K562 (cell line): ENCODE data around the gene MRPL38. TPM values are rescaled to one million over a fixed set of nuclear protein-coding genes. Genes with fewer than 3 reads are reported as not detected.

Experiments used
- ASH1L ChIP-seq: fragments of 450-650 bp; IDR thresholded peaks from 2 replicates; pipeline ENCODE4 v1.6.1; 2018; ENCODE audit warnings: borderline replicate concordance, mild to moderate bottlenecking, low read depth; ENCODE audit not compliant: partially characterized antibody
- CBX5 ChIP-seq: IDR thresholded peaks from 2 replicates; pipeline ENCODE4 v1.6.1; 2014; ENCODE audit warnings: low read depth, borderline replicate concordance
- CREB5 ChIP-seq: fragments of 250-450 bp; sonication (Bioruptor Pico); IDR thresholded peaks from 2 replicates; pipeline ENCODE4 v1.5.0; 2020; ENCODE audit warnings: mild to moderate bottlenecking
- ETS2 ChIP-seq: IDR thresholded peaks from 2 replicates; pipeline ENCODE4 v1.6.1; 2016; ENCODE audit warnings: borderline replicate concordance, missing genetic modification characterization, mild to moderate bottlenecking, moderate library complexity, missing compliant biosample characterization; ENCODE audit not compliant: poor library complexity, severe bottlenecking
- FOXK2 ChIP-seq, 2 experiments: fragments of 450-650 bp; IDR thresholded peaks in 1 of 2; conservative IDR thresholded peaks in 1 of 2; 2 replicates each; pipeline ENCODE4 v1.6.1; 2016; ENCODE audit warnings: low read depth in 2 of 2, mild to moderate bottlenecking in 1 of 2
- GTF2E2 ChIP-seq: fragments of 200-800 bp; sonication (Bioruptor generic); IDR thresholded peaks from 2 replicates; pipeline ENCODE4 v1.6.1; 2016; ENCODE audit warnings: missing genetic modification characterization, missing compliant biosample characterization
- JUN ChIP-seq, 2 experiments: sonication (generic) in 1 of 2; formaldehyde crosslinking in 1 of 2; IDR thresholded peaks; 2 replicates each; pipeline versions ENCODE4 v1.6.1 to v1.8.0; 2012 to 2022; ENCODE audit warnings: borderline replicate concordance in 2 of 2, mild to moderate bottlenecking in 2 of 2, improper control_type of control experiment in 1 of 2, low read depth in 1 of 2, low read length in 1 of 2, missing genetic modification reagents in 1 of 2
- JUNB ChIP-seq: fragments of 450-650 bp; formaldehyde crosslinking; conservative IDR thresholded peaks from 2 replicates; pipeline ENCODE4 v1.4.0; 2020; ENCODE audit warnings: mild to moderate bottlenecking
- PHB2 ChIP-seq: fragments of 450-650 bp; IDR thresholded peaks from 2 replicates; pipeline ENCODE4 v1.6.1; 2017; ENCODE audit warnings: low read depth
- POLR2AphosphoS5 ChIP-seq: IDR thresholded peaks from 2 replicates; pipeline ENCODE4 v1.6.1; 2011; ENCODE audit warnings: mild to moderate bottlenecking, low read depth, low read length, moderate library complexity; ENCODE audit not compliant: control insufficient read depth, insufficient read depth
- SMARCE1 ChIP-seq: fragments of 450-650 bp; IDR thresholded peaks from 2 replicates; pipeline ENCODE4 v1.7.1; 2016; ENCODE audit warnings: mild to moderate bottlenecking
- SREBF2 ChIP-seq: sonication (generic); formaldehyde crosslinking; IDR thresholded peaks from 2 replicates; pipeline ENCODE4 v1.4.0; 2020; ENCODE audit warnings: mild to moderate bottlenecking, missing genetic modification reagents
- ZEB2 ChIP-seq: fragments of 450-650 bp; IDR thresholded peaks from 2 replicates; pipeline ENCODE4 v1.6.1; 2016
- ZKSCAN1 ChIP-seq: fragments of 150-350 bp; IDR thresholded peaks from 2 replicates; pipeline ENCODE4 v1.6.1; 2016; ENCODE audit warnings: low read depth, low read length
- ZNF124 ChIP-seq: sonication (generic); formaldehyde crosslinking; IDR thresholded peaks from 2 replicates; pipeline ENCODE4 v1.8.1; 2022; ENCODE audit warnings: missing genetic modification reagents
- ZNF263 ChIP-seq: sonication (generic); formaldehyde crosslinking; IDR thresholded peaks from 2 replicates; pipeline ENCODE4 v1.8.0; 2022; ENCODE audit warnings: mild to moderate bottlenecking, missing genetic modification reagents, borderline replicate concordance
- ZNF589 ChIP-seq: fragments of 200-800 bp; sonication (Bioruptor generic); IDR thresholded peaks from 2 replicates; pipeline ENCODE4 v1.6.1; 2016; ENCODE audit warnings: low read depth, missing genetic modification characterization, missing compliant biosample characterization
- ZNF717 ChIP-seq: fragments of 250-450 bp; sonication (Bioruptor Pico); IDR thresholded peaks from 2 replicates; pipeline ENCODE4 v1.5.0; 2021
- polyA plus RNA-seq, 8 experiments: library from polyadenylated mRNA; depleted of rRNA in 4 of 8; stranded (reverse) in 5 of 8; unstranded in 3 of 8; fragments of >200 nt; fragmentation: Nextera tagmentation in 2 of 8; fragmentation: Illumina TruSeq in 1 of 8; extraction: Ambion mirVana in 2 of 8; extraction: Trizol in 1 of 8; gene quantifications; 2 replicates each; pipeline versions ENCODE4 v1.2.1 to v1.2.3, GENCODE V29; 2011 to 2014; ENCODE audit warnings: inconsistent platforms in 1 of 8, missing spikeins in 1 of 8
- total RNA-seq, 7 experiments: library from RNA; depleted of rRNA in 6 of 7; stranded (reverse); fragments of >200 nt in 6 of 7; fragmentation: Illumina TruSeq in 2 of 7; extraction: Trizol in 2 of 7; gene quantifications; 2 replicates each; pipeline versions ENCODE4 v1.2.1 to v1.2.3, GENCODE V29; 2011 to 2021; ENCODE audit warnings: low replicate concordance in 1 of 7
- TF ChIP-seq, protein P1 (sequence below), 2 experiments: fragments of 450-650 bp in 1 of 2; sonication (generic) in 1 of 2; formaldehyde crosslinking; conservative IDR thresholded peaks; 2 replicates each; pipeline versions ENCODE4 v1.4.0 to v1.8.1; 2020 to 2022; ENCODE audit warnings: mild to moderate bottlenecking in 1 of 2, missing genetic modification reagents in 1 of 2
- TF ChIP-seq, protein P2 (sequence below): sonication (generic); formaldehyde crosslinking; IDR thresholded peaks from 2 replicates; pipeline ENCODE4 v1.8.1; 2023; ENCODE audit warnings: mild to moderate bottlenecking, missing genetic modification reagents
- TF ChIP-seq, protein P3 (sequence below): fragments of 250-450 bp; sonication (Bioruptor Pico); IDR thresholded peaks from 2 replicates; pipeline ENCODE4 v1.8.0; 2022; ENCODE audit warnings: inconsistent platforms, mild to moderate bottlenecking, moderate library complexity, borderline replicate concordance

Gene MRPL38
- total and polyA plus RNA-seq, 9 of the 15 experiments (the other 6 are each of a cell fraction or from before 2014, with no cell fraction given), result 4.5 to 154 (median 48.5) TPM

- no peak for TF ChIP-seq ETS2 (tag)
- TF ChIP-seq POLR2AphosphoS5, result peak; percentile 43; the same call in 1 of the 2 replicates
- TF ChIP-seq, protein P1, sequence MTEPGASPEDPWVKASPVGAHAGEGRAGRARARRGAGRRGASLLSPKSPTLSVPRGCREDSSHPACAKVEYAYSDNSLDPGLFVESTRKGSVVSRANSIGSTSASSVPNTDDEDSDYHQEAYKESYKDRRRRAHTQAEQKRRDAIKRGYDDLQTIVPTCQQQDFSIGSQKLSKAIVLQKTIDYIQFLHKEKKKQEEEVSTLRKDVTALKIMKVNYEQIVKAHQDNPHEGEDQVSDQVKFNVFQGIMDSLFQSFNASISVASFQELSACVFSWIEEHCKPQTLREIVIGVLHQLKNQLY (CRISPR knock-in tag; conservative IDR thresholded peaks at IDR 0.05), result no peak
- no peak for TF ChIP-seq CBX5
- TF ChIP-seq ASH1L, result no peak
- TF ChIP-seq JUN (IDR thresholded peaks at IDR 0.05; ENCODE audit: borderline replicate concordance, low read depth, low read length), result peak; percentile 75
- TF ChIP-seq JUN (CRISPR knock-in tag; IDR thresholded peaks at IDR 0.05; ENCODE audit: borderline replicate concordance), result peak; percentile 75; the same call in 1 of the 2 replicates
- no peak for TF ChIP-seq SREBF2 (CRISPR knock-in tag)
- no peak for TF ChIP-seq JUNB (CRISPR knock-in tag)
- TF ChIP-seq SMARCE1, result no peak
- peak; percentile 59; the same call in 1 of the 2 replicates for TF ChIP-seq ZNF263 (CRISPR knock-in tag)
- TF ChIP-seq ZNF717, result no peak
- no peak for TF ChIP-seq ZNF124 (CRISPR knock-in tag)
- no peak for TF ChIP-seq PHB2
- TF ChIP-seq, protein P2, sequence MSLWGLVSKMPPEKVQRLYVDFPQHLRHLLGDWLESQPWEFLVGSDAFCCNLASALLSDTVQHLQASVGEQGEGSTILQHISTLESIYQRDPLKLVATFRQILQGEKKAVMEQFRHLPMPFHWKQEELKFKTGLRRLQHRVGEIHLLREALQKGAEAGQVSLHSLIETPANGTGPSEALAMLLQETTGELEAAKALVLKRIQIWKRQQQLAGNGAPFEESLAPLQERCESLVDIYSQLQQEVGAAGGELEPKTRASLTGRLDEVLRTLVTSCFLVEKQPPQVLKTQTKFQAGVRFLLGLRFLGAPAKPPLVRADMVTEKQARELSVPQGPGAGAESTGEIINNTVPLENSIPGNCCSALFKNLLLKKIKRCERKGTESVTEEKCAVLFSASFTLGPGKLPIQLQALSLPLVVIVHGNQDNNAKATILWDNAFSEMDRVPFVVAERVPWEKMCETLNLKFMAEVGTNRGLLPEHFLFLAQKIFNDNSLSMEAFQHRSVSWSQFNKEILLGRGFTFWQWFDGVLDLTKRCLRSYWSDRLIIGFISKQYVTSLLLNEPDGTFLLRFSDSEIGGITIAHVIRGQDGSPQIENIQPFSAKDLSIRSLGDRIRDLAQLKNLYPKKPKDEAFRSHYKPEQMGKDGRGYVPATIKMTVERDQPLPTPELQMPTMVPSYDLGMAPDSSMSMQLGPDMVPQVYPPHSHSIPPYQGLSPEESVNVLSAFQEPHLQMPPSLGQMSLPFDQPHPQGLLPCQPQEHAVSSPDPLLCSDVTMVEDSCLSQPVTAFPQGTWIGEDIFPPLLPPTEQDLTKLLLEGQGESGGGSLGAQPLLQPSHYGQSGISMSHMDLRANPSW (CRISPR knock-in tag), result 0 out of 2 replicates have a peak, but pooled peaks have one; percentile 78
- TF ChIP-seq ZNF589 (CRISPR knock-in tag), result no peak
- TF ChIP-seq CREB5 (CRISPR knock-in tag), result no peak
- TF ChIP-seq ZEB2, result no peak
- TF ChIP-seq, protein P3, sequence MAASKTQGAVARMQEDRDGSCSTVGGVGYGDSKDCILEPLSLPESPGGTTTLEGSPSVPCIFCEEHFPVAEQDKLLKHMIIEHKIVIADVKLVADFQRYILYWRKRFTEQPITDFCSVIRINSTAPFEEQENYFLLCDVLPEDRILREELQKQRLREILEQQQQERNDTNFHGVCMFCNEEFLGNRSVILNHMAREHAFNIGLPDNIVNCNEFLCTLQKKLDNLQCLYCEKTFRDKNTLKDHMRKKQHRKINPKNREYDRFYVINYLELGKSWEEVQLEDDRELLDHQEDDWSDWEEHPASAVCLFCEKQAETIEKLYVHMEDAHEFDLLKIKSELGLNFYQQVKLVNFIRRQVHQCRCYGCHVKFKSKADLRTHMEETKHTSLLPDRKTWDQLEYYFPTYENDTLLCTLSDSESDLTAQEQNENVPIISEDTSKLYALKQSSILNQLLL (CRISPR knock-in tag), result no peak
- no peak for TF ChIP-seq FOXK2 (conservative IDR thresholded peaks at IDR 0.05 in 1 of 2, IDR thresholded peaks at IDR 0.05 in 1 of 2; ENCODE audit: low read depth in 2 of 2)
- no peak; the same call in 1 of the 2 replicates for TF ChIP-seq GTF2E2 (tag)
- no peak for TF ChIP-seq ZKSCAN1
These were observed 8.1 kb downstream of the MRPL38 start, which contains the start of gene TRIM65 (continued) for GRCh38 chr17:75896415-75897159.
